ENCODE data around the gene MAPK12. TPM values are rescaled to one million over a fixed set of nuclear protein-coding genes. Genes with fewer than 3 reads are reported as not detected.

Gene MAPK12
- total RNA-seq, 2 donors from 2014 or later, result 2.0 to 2.6 TPM

- no peak overlapping the region for H3K4me3 ChIP-seq
- H3K4me1 ChIP-seq, result peaks cover 83% of the 10 kb centered on the region
- no peak for DNase-seq
- H3K9me3 ChIP-seq, result no peaks in the 10 kb centered on the region
- no peaks in the 10 kb centered on the region for H3K27me3 ChIP-seq
- H3K9ac ChIP-seq (ENCODE audit: low read depth in 2 of 2, low read length in 2 of 2), result peak overlapping the region in 1 of 2 donors; percentile 7
- H3K36me3 ChIP-seq, result no peaks in the 10 kb centered on the region
- intact Hi-C loops (cut with DNase I), result no loop called here
- no peak for TF ChIP-seq CTCF (IDR thresholded peaks at IDR 0.05)
- no peak overlapping the region for H3K27ac ChIP-seq
Observed at GRCh38 chr22:50298266-50298637, 36.8 kb upstream of the MAPK12 start.

- Histone ChIP-seq H3K36me3 (no peaks in the 10 kb centered on the region), H3K9me3 (no peaks in the 10 kb centered on the region), H3K4me3 (no peak overlapping the region), H3K4me1 (peaks cover 83% of the 10 kb centered on the region), H3K27ac (no peak overlapping the region), H3K9ac (ENCODE audit: low read depth in 2 of 2, low read length in 2 of 2) (peak overlapping the region in 1 of 2 donors; percentile 7), H3K27me3 (no peaks in the 10 kb centered on the region)
- DNase-seq, result no peak
- intact Hi-C loops (cut with DNase I), result no loop called here
- no peak for TF ChIP-seq CTCF (IDR thresholded peaks at IDR 0.05)
Observed at GRCh38 chr22:50297510-50298265, 36.2 kb upstream of the MAPK12 start.

- no peak for TF ChIP-seq CTCF (IDR thresholded peaks at IDR 0.05)
- intact Hi-C loops (cut with DNase I), result no loop called here
- Histone ChIP-seq H3K36me3 (no peaks in the 10 kb centered on the region), H3K9me3 (no peaks in the 10 kb centered on the region), H3K4me1 (peaks cover 75% of the 10 kb centered on the region), H3K27me3 (no peaks in the 10 kb centered on the region), H3K9ac (ENCODE audit: low read depth in 2 of 2, low read length in 2 of 2) (peak overlapping the region in 1 of 2 donors; percentile 58), H3K27ac (no peak overlapping the region), H3K4me3 (no peak overlapping the region)
- DNase-seq, result no peak
Observed at GRCh38 chr22:50296658-50297490, 35.4 kb upstream of the MAPK12 start.

DNA sequence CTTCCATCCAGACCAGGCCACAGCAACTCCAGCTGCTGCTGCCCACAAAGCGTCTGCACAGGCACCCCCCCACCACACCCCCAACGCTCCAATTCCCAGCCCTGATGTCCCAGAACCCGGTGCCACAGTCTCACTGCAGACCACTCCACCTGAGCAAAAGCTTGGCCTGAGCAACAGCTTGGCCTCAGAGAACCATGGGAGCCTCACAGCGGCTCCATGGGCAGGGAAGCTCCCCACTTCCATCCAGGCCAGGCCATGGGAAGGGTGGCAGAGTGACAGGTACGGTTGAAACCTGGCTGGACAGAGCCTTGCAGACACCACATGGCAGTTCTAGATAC lies 32.8 kb upstream of the MAPK12 start:
- Histone ChIP-seq H3K9ac (ENCODE audit: low read depth in 2 of 2, low read length in 2 of 2) (peak overlapping the region; percentile 19 to 69), H3K27me3 (no peaks in the 10 kb centered on the region), H3K4me3 (no peak overlapping the region), H3K9me3 (no peaks in the 10 kb centered on the region), H3K36me3 (peaks cover 4% of the 10 kb centered on the region), H3K27ac (peak overlapping the region; percentile 87), H3K4me1 (peaks cover 49% of the 10 kb centered on the region)
- no peak for DNase-seq
- no peak for TF ChIP-seq CTCF (IDR thresholded peaks at IDR 0.05)
- intact Hi-C loops (cut with DNase I), result no loop called here

DNA sequence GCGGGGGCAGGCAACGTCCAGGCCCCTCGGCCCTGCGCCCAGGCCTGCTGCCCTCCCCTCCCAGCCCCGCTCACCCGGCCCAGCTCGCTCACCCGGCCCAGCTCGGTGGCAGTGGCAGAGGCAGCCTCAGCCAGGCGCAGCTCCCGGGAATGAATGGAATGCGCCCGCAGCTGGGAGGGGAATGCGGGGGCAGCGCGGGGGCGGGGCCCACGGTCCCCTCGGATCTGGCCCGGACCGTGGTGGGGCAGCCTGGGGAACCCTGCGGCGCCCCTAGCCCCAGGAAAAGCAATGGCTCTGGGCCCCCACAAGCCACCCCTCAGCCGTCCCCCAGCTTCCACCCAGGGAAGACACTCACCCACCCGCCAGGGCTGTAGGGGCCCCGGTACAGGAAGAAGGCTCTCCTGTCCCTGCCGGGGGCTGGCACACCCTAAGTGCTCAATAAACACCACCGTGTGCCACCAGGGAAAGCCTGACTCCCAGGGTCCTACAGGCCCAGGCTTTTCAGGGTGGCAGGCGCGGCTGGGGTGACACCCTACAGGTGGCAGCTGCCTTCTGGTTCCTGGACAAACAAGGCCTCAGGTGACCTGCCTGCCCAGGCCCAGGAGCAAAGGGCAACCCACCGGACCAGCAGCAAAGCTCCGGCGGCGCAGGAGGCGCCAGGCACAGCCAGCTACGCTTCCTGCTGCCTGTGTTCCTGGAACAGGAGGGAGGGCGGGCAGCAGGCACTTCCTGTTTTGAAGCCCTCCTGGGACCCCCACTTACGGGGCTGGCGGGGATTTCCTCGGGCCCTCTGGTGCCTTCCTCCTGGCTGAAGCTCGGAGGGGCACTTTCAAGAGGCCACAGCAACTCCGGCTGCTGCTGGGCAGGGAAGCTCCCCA lies 32.2 kb upstream of the MAPK12 start:
- peak overlapping the region; percentile 19 to 69 for H3K9ac ChIP-seq (ENCODE audit: low read depth in 2 of 2, low read length in 2 of 2)
- H3K27me3 ChIP-seq, result no peaks in the 10 kb centered on the region
- H3K36me3 ChIP-seq, result peaks cover 10% of the 10 kb centered on the region
- peak; percentile 90 for DNase-seq
- no peak for TF ChIP-seq CTCF (IDR thresholded peaks at IDR 0.05)
- no peaks in the 10 kb centered on the region for H3K9me3 ChIP-seq
- H3K4me1 ChIP-seq, result peaks cover 43% of the 10 kb centered on the region
- peak overlapping the region; percentile 21 for H3K4me3 ChIP-seq
- H3K27ac ChIP-seq, result peak overlapping the region; percentile 87
- intact Hi-C loops (cut with DNase I), result no loop called here

Measured in colonic mucosa (tissue), 4 donors.